ENCODE data around the gene NFKBIZ.
"Not testable (repeated sequence)": the region's sequence is repeated elsewhere in the genome, so short reads cannot be mapped to it uniquely, and the experiment has no call there.

Gene NFKBIZ

DNA sequence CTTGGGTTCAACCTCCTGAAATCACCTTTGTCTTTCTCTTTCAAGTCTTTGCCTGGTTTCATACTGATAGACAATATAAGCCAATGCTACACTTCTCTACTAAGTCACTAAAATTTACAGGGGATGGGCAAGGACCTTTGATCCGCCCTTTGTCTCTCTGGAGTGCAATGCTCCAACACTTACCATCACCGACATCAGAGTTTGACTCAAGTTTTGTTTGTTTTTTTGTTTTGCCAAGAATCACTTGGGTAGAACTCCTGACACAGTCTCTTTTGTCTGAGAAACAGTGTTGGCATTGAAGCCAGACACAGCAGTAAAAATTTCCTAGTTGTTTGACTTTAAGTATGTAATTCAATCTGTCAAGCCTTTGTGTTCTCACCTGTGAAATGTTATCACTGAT lies 29.3 kb downstream of the NFKBIZ start:
- CTCF ChIA-PET: no interaction called here
- H3K27ac ChIP-seq: no peak overlapping the region
- no peak for DNase-seq (ENCODE audit: low spot score)
- TF ChIP-seq, protein P1, sequence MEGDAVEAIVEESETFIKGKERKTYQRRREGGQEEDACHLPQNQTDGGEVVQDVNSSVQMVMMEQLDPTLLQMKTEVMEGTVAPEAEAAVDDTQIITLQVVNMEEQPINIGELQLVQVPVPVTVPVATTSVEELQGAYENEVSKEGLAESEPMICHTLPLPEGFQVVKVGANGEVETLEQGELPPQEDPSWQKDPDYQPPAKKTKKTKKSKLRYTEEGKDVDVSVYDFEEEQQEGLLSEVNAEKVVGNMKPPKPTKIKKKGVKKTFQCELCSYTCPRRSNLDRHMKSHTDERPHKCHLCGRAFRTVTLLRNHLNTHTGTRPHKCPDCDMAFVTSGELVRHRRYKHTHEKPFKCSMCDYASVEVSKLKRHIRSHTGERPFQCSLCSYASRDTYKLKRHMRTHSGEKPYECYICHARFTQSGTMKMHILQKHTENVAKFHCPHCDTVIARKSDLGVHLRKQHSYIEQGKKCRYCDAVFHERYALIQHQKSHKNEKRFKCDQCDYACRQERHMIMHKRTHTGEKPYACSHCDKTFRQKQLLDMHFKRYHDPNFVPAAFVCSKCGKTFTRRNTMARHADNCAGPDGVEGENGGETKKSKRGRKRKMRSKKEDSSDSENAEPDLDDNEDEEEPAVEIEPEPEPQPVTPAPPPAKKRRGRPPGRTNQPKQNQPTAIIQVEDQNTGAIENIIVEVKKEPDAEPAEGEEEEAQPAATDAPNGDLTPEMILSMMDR (conservative IDR thresholded peaks at IDR 0.05; ENCODE audit: low read depth): no peak
- POLR2A ChIA-PET (ENCODE audit: low non-redundant PET): no interaction called here

DNA sequence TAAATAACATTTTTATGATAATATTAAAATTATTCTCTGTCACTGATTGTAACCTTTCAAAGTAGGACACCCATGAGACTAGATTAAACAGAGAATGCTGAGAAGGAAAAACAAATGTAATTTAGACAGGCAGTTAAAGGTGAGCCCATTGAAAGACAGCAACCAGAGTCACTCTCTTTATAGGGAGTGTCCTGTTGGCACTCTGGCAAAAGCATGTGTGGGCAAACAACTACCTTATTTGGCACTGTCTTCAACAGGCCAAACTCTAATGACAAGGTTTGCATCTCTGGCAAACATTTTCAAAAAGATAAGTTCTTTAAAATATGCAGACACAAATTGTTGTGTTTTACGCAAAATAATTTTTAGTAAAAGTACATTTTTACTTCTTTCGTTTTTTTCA lies 29.8 kb downstream of the NFKBIZ start:
- TF ChIP-seq, protein P1 (conservative IDR thresholded peaks at IDR 0.05; ENCODE audit: low read depth): no peak
- DNase-seq (ENCODE audit: low spot score): no peak
- ChIA-PET POLR2A (ENCODE audit: low non-redundant PET) (no interaction called here), CTCF (no interaction called here)
- H3K27ac ChIP-seq: no peak overlapping the region

DNA sequence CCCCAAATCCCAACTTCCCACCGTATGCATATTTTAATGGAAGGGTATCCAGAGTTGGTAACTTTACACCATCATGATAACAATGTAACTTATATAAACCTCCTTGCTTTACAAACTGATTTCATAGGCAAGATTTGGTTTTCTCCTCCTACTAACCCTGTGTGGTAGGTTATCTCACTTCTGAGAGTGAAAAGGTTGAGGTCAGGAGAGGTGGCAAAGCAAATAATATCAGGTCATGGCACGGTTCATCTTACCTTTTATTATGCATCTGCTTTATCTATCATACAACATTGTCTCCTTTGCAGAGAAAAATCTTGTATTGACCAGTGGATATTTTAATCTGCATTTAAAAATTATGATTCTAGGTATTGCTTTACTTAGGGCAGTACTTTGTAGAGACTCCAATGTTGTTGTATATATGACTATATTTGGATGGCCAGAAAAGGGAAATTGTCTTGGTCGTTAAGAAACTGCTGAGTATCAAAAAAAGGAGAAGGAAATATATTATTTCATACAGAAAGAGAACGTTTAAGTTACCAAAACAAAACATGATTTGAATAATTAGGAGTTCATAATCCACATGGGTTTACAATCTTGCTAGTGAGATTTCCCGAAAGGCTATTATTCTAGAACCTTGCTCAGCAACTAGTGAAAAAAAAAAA lies 30.4 kb downstream of the NFKBIZ start:
- H3K27ac ChIP-seq: no peak overlapping the region
- TF ChIP-seq, protein P1 (conservative IDR thresholded peaks at IDR 0.05; ENCODE audit: low read depth): no peak
- POLR2A ChIA-PET (ENCODE audit: low non-redundant PET): no interaction called here
- DNase-seq (ENCODE audit: low spot score): no peak
- CTCF ChIA-PET: no interaction called here

DNA sequence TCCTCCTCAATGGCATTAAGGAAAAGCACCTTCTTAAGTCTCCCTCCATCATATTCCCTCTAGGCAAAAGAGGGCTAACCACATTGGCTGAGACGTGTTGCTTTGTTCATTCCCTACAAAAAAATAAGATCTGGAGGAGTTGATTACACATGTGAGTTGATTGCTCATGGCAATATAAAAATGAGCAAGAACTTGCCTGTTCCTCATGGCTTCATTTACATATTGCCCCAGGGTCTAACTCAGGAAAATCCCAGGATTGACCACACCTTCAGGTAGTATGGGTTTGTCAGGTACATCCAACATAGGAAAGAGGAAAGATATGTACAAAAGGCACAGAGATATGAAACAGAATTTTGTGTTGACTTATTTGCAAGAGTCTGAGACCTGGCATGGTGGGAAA lies 35.5 kb downstream of the NFKBIZ start:
- TF ChIP-seq, protein P1 (conservative IDR thresholded peaks at IDR 0.05; ENCODE audit: low read depth): no peak
- no peak overlapping the region for H3K27ac ChIP-seq
- CTCF ChIA-PET: no interaction called here

DNA sequence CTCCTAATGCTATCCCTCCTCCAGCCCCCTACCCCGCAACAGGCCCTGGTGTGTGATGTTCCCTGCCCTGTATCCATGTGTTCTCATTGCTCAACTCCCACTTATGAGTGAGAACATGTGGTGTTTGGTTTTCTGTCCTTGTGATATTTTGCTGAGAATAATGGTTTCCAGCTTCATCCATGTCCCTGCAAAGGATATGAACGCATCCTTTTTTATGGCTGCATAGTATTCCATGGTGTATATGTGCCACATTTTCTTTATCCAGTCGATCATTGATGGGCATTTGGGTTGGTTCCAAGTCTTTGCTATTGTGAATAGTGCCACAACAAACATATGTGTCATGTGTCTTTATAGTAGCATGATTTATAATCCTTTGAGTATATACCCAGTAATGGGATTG lies 36.3 kb downstream of the NFKBIZ start:
- H3K27ac ChIP-seq; POLR2A ChIA-PET (ENCODE audit: low non-redundant PET); CTCF ChIA-PET; DNase-seq (ENCODE audit: low spot score): not testable (repeated sequence)

More for the DNA sequence above, 35.5 kb downstream of the NFKBIZ start:
- POLR2A ChIA-PET (ENCODE audit: low non-redundant PET): no interaction called here
- peak; percentile 27 for DNase-seq (ENCODE audit: low spot score)

DNA sequence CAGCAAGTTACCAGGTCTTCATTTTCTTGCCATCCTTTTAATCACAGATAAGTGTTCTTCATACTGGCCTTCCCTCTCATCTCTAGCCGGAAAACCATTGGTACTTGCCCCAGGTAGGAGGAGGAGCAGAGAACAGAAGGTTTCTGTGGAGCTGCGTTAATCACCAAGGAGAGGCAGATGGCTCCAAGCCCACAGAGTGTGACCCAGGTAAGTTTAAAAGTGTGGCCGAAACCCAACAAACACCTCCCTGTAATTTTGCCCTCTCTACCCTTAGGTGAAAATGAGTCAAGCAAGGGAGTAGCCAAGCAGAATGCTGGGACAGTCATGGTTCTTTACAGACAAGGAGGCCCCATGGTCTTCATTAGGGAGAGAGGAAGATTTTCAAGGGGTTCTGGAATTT lies 37.3 kb downstream of the NFKBIZ start:
- H3K27ac ChIP-seq: no peak overlapping the region
- ChIA-PET POLR2A (ENCODE audit: low non-redundant PET) (no interaction called here), CTCF (no interaction called here)
- no peak for DNase-seq (ENCODE audit: low spot score)
- TF ChIP-seq, protein P1 (conservative IDR thresholded peaks at IDR 0.05; ENCODE audit: low read depth): no peak

DNA sequence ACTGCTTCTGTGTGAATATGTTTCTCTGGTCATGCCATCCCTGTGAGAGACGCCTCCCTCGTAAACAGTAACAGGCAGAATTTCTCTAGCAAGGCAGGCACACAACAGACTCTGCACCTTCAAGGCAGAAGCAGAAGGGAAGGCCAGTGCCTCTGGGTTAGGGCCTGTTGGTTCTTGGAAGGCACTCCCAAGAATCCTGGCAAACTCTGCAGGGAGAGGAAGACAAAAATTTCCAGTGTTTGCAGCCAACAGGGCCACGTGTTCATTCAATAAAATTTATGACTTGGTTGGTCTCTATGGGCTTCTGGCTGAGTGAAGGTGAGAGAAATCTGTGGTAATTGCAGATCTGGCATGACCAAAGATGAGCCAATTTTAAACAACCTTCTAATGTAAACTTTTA lies 39.3 kb downstream of the NFKBIZ start:
- ChIA-PET POLR2A (ENCODE audit: low non-redundant PET) (no interaction called here), CTCF (interaction anchor here (0.9 kb wide), 1 partner anchor 195 kb away, joined by 3 read pairs; no protein-coding TSS in a partner anchor)
- TF ChIP-seq, protein P1 (conservative IDR thresholded peaks at IDR 0.05; ENCODE audit: low read depth): no peak
- DNase-seq (ENCODE audit: low spot score): no peak
- H3K27ac ChIP-seq: no peak overlapping the region
